GM21717 (cell line): ENCODE measurements around the gene SELL.
"Not testable (repeated sequence)": the region's sequence is repeated elsewhere in the genome, so short reads cannot be mapped to it uniquely, and the experiment has no call there.

Source experiments
- ATAC-seq: cut with Tn5 transposase; IDR thresholded peaks from one replicate; pipeline ENCODE4 v1.9.1; 2021; ENCODE audit warnings: mild to moderate bottlenecking, moderate library complexity; ENCODE audit not compliant: unreplicated experiment

The SELL gene

DNA sequence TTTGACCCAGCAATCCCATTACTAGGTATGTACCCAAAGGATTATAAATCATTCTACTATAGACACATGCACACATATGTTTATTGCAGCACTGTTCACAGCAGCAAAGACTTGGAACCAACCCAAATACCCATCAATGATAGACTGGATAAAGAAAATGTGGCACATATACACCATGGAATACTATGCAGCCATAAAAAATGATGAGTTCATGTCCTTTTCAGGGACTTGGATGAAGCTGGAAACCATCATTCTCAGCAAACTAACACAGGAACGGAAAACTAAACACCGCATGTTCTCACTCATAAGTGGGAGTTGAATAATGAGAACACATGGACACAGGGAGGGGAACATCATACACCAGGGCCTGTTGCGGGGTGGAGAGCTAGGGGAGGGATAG lies 41.2 kb downstream of the SELL start:
- ATAC-seq = not testable (repeated sequence)

- ATAC-seq = not testable (repeated sequence)
Measured at GRCh38 chr1:169667699-169668596, 43.5 kb downstream of the SELL start.

GRCh38 chr1:169667227-169667639 lies 44.2 kb downstream of the SELL start:
- ATAC-seq = peak; percentile 97

DNA sequence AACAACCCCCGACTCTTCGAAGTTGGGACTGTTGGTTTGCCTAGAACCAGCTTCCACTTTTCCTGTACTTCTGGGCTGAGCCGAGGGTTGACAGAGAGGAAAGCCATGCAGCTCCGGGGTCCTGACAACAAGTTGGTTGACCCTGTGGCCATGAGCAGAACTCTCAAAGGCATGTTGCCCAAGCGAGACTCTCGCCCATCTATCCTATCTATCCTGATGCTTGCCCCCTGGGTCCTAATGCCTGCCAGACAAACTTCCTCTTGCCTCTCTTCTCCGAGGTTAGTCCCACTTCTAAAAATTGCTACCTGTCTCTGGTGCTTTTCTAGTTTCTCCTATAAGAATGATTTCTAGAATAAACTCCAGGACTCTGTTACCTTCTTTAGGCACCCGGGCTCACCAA lies 48.7 kb downstream of the SELL start:
- not testable (repeated sequence) for ATAC-seq

DNA sequence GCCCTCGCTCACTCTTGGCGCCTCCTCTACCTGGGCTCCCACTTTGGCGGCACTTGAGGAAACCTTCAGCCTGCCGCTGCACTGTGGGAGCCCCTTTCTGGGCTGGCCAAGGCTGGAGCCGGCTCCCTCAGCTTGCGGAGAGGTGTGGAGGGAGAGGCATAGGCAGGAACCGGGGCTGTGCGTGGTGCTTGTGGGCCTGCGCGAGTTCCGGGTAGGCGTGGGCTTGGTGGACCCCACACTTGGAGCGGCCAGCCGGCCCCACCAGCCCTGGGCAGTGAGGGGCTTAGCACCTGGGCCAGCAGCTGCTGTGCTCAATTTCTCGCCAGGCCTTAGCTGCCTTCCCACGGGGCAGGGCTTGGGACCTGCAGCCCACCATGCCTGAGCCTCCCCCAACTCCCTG lies 50.4 kb downstream of the SELL start:
- not testable (repeated sequence) for ATAC-seq

- ATAC-seq = not testable (repeated sequence)
Measured at GRCh38 chr1:169658777-169659176, 52.6 kb downstream of the SELL start.

DNA sequence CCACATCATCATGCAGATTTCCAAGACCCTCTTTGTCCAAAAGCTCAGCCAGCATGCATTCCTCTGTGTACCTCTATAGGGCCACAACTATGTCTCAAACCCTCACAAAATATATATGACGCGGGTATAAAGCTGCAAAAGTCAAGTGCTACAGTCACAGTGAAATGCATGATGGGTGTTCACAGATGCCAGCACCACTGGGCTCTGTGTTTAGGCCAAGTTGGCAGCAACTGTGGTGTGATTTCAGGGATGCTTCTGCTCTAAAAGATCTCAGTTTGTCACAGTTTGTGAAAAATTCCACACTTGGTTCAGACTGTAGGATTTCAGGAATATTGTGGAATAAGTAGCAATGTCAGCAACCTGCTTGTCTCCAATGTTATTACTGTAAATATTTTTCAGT lies 57.5 kb downstream of the SELL start:
- no peak for ATAC-seq

- no peak for ATAC-seq
Measured at GRCh38 chr1:169651035-169651434, 60.4 kb downstream of the SELL start.

DNA sequence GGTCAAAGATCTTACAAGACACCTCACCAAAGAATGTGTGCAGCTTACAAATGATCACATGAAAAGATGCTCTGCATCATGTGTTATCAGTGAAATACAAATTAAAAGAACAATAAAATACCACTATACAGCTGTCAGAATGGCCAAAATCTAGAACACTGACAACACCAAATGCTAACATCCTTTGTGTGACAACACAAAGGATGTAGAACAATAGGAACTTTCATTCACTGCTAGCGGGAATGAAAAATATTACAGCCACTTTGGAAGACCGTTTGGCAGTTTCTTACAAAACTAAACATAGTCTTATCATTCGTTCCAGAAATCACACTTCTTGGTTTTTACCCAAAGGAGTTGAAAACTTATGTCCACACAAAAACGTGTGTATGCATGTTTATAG lies 60.9 kb downstream of the SELL start:
- no peak for ATAC-seq

DNA sequence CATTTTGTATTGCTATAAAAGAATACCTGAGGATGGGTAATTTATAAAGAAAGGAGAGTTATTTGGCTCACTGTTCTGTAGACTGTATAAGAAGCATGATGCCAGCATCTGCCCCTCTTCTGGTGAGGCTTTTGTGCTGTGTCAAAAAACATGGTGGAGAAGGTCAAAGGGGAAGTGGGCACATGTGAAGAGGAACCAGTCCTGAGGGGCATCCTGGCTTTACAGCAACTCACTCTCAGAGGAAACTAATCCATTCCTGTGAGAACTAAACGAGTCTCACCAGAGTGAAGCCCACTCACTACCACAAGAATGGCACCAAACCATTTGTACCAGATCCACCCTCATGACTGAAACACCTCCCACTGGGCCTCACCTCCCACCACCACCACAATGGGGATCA lies 62.7 kb downstream of the SELL start:
- no peak for ATAC-seq

DNA sequence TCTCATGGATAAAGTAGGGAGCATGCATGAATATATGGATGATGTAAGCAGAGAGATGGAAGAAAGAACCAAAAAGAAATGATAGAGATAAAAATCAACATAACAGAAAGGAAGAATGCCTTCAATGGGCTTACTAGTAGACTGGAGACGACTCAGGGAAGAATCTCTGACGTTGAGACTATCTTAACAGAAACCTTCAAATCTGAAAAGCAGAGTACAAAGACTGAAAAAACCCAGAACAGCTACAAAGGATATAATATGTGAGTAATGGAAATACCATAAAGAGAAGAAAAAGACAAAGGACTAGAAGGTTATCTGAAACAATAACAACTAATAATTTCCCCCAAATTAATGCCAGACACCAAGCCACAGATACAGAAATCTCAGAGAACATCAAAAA lies 63.2 kb downstream of the SELL start:
- no peak for ATAC-seq

DNA sequence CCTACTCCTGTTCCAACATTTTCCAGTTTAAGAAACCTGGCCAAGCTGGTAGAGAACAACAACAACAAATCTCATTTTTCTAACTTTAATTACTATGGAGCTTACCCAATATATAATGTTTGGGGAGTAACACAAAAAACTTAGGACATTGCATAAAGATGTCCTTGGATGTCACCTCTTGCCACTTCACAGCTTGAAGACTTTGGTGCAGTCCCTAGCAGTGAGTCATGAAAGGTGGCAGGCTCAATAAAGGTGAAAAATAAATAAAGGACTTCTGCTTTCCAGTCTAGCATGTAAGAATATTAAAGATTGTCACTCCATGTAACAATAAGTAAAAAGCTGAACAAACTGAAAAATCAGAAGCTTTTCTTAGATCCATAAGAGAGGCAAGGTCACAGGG lies 63.9 kb downstream of the SELL start:
- no peak for ATAC-seq

DNA sequence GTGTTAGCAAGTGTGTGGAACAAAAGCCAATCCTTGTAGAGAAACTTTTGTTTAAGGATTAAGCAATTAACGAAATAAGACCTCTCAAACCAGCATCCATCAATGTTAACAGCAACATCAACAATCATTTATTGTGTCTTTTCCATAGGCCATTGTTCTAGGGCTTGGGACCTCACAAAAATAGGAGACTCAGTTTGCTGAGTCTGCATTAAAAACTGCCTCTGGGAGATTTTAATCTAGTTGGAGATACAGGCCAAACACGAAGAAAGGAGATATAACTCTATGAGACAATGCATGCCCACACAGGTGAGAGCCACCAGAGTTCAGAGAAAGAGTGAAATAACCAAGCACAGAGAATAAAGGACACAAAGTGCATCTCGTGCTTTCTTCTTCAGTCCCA lies 67.1 kb downstream of the SELL start:
- no peak for ATAC-seq
